Thyroid gland (tissue), 4 donors: Measurements from ENCODE around the gene APC2. TPM values are rescaled to one million over a fixed set of nuclear protein-coding genes. Genes with fewer than 3 reads are reported as not detected.
A peak's percentile ranks its signal among the peaks of the same experiment; 100 is the strongest.

Source experiments
- DNase-seq, 2 donors: peaks; one replicate each; pipeline ENCODE4 v3.0.0-alpha.2; 2019
- H3K27ac ChIP-seq, 3 donors: fragments of 200-600 bp; sonication (generic); 1 replicate in 2 of 3; 2 replicates in 1 of 3; pipeline ENCODE4 v1.5.1; 2016 to 2019; ENCODE audit warnings: mild to moderate bottlenecking in 1 of 3, moderate library complexity in 1 of 3
- H3K27me3 ChIP-seq: fragments of 200-600 bp; sonication (generic); one replicate; pipeline ENCODE4 v1.5.1; 2019
- H3K36me3 ChIP-seq, 2 donors: fragments of 200-600 bp; sonication (generic); one replicate each; pipeline ENCODE4 v1.5.1; 2016 to 2019
- H3K4me1 ChIP-seq, 2 donors: fragments of 200-600 bp; sonication (generic); one replicate each; pipeline ENCODE4 v1.5.1; 2017 to 2019
- H3K4me3 ChIP-seq, 3 donors: fragments of 200-600 bp; sonication (generic); replicated peaks in 1 of 3; 1 replicate in 2 of 3; 2 replicates in 1 of 3; pipeline ENCODE4 v1.5.1; 2016; ENCODE audit warnings: mild to moderate bottlenecking in 1 of 3
- H3K9me3 ChIP-seq: fragments of 200-600 bp; sonication (generic); one replicate; pipeline ENCODE4 v1.5.1; 2017
- POLR2A ChIP-seq, 2 donors: fragments of 450-650 bp; IDR thresholded peaks; one replicate each; pipeline ENCODE4 v1.6.1; 2017; ENCODE audit warnings: antibody characterized with exemption in 2 of 2, mild to moderate bottlenecking in 2 of 2, moderate library complexity in 1 of 2
- WGBS, 2 donors: methylation state at CpG; one replicate each; pipeline ENCODE4 v1.1.5; 2017; 5-methylcytosine and 5-hydroxymethylcytosine counted together
- intact Hi-C: fragments of 100-400 bp; cut with DNase I; formaldehyde crosslinking; loops from one replicate; pipeline ENCODE4 v1.15.1; 2023
- total RNA-seq, 4 donors: library from RNA; depleted of rRNA; stranded (reverse); fragments of >200 nt; gene quantifications; one replicate each; pipeline ENCODE4 v1.2.3, GENCODE V29; 2016
- TF ChIP-seq, protein P1 (sequence below), 6 experiments: fragments of 200-600 bp in 3 of 6; fragments of 450-650 bp in 3 of 6; sonication (generic) in 3 of 6; IDR thresholded peaks; one replicate each; pipeline ENCODE4 v1.5.1; 2016 to 2019; ENCODE audit warnings: antibody characterized with exemption in 6 of 6, mild to moderate bottlenecking in 2 of 6, inconsistent platforms in 1 of 6, moderate library complexity in 1 of 6

The APC2 gene
- total RNA-seq, 4 donors from 2014 or later: under 0.01 to 0.20 (median 0.08) TPM; not detected in 1

DNA sequence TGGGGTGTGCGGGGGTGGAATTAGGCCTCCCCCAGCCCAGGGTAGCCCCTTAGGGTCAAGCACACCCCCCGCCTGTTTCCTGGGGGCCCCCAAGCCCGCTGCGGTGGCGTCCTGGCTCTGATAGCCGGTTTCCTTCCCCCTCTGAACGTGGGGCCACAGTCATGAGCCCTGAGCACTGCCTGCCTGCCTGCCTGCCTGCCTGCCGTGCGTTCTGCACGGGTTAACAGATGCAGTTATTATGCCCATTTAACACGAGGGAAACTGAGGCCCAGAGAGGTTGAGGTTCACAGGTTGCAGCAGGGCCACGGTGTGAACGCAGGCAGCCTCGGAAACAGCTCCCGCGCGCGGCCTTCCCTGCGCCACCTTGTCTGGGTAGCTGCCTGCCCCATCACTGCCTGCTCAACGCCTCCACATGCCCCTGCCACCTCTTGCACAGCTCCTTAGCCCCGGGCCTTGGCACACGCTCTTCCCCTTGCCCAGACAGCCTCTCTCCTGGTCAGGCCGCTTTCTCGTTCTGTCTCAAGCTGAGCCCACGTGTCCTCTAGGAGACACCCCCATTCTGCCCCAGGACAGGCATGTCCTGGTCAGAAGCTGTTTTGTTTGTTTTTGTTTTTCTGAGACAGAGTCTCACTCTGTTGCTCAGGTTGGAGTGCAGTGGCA lies 47.4 kb upstream of the APC2 start:
- Histone ChIP-seq H3K4me3 (no peak overlapping the region), H3K27ac (no peak overlapping the region), H3K36me3 (no peaks in the 10 kb centered on the region), H3K27me3 (no peaks in the 10 kb centered on the region), H3K9me3 (no peaks in the 10 kb centered on the region), H3K4me1 (peaks cover 10 to 17% of the 10 kb centered on the region in 2 donors)
- TF ChIP-seq POLR2A (IDR thresholded peaks at IDR 0.05): no peak
- TF ChIP-seq, protein P1, sequence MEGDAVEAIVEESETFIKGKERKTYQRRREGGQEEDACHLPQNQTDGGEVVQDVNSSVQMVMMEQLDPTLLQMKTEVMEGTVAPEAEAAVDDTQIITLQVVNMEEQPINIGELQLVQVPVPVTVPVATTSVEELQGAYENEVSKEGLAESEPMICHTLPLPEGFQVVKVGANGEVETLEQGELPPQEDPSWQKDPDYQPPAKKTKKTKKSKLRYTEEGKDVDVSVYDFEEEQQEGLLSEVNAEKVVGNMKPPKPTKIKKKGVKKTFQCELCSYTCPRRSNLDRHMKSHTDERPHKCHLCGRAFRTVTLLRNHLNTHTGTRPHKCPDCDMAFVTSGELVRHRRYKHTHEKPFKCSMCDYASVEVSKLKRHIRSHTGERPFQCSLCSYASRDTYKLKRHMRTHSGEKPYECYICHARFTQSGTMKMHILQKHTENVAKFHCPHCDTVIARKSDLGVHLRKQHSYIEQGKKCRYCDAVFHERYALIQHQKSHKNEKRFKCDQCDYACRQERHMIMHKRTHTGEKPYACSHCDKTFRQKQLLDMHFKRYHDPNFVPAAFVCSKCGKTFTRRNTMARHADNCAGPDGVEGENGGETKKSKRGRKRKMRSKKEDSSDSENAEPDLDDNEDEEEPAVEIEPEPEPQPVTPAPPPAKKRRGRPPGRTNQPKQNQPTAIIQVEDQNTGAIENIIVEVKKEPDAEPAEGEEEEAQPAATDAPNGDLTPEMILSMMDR (IDR thresholded peaks at IDR 0.05): no peak
- 65 to 83% methylated on average over 17 to 24 of the region's 25 CpGs for WGBS, 2 donors
- no peak for DNase-seq
- intact Hi-C loops: no loop called here

DNA sequence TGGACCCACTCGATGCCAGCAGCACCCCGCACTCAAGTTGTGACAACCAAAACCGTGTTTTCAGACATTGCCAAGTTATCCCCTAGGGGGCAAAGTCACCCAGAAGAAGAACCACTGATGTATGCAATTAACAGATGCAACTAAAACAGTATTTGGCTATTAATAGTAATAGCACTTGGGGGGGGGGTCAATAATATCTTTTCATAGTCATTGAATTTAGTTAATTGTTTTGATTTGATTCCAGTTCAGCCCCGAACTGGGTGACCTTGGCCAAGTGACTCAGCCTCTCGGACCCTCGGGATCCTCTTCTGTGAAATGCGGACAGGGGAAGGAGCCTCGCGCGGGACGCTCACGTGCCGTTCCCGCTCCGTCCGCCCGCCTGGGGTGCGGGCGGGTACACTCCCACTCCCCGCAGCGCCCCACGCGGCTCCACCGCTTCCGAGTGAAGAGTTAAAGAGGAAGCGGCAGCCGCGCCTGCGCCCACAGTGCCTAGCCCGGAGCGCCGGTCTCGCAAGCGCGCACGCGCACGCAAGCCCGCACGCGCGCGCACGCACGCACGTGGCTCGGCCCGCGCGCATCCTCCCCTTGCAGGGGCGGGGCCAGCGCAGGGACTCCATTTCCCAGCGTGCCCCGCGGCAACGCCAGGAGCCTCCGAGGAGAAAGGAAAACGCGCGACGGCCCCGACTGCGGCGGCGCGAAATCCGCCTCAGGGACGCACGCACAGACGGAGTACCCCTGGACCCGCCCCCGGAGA lies 43.0 kb upstream of the APC2 start:
- H3K4me3 ChIP-seq: peak overlapping the region in 1 of 3 donors; percentile 32
- H3K36me3 ChIP-seq: no peaks in the 10 kb centered on the region
- H3K4me1 ChIP-seq: peaks cover 29 to 37% of the 10 kb centered on the region in 2 donors
- intact Hi-C loops: loop anchor here (5.0 kb wide), 1 partner anchor 130 kb away; the partner anchor contains the start of gene FAM174C
- H3K27me3 ChIP-seq: no peaks in the 10 kb centered on the region
- 1 to 2% methylated on average over 26 of the region's 72 CpGs for WGBS, 2 donors
- no peak for TF ChIP-seq POLR2A (IDR thresholded peaks at IDR 0.05)
- TF ChIP-seq, protein P1 (IDR thresholded peaks at IDR 0.05): peak in 4 of 6 experiments; percentile 22 to 58 (median 44)
- H3K27ac ChIP-seq: peak overlapping the region; percentile 62 to 87 (median 70)
- peak; percentile 99 to 100 for DNase-seq
- H3K9me3 ChIP-seq: no peaks in the 10 kb centered on the region

DNA sequence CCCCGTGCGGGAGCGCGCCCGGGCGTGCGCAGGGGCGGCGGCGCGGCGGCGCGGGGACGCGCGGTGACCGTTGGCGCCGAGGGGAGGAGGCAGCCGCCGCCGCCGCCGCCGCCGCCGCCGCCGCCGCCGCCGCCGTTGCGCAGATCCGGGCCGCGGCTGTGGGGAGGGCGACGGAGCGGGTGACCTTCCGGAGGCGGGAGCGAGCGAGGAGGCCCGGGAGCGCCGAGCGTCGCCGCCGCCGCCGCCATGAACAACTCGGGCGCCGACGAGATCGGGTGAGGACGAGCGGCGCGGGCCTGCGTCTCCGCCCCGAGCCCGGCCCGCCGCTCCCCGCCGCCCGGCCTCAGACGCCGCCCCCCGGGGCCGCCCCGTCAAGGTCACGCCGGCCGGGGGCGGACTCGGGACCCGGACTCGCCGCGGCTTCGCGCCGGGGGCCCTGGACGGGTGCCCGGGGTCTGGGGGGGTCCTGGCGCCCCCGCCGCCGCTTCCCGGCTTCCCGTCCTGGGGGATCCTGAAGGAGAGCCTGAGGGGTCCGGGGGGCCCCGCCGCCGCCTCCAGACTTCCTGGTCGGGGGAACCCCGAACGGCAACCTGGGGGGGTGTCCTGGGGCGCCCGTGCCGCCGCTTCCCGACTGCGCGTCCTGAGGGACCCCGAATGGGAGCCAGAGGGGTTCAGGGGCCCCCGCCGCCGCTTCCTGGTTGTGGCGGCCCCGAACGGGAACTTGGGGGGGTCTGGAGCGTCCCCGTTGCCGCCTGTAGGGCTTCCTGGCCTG lies 42.2 kb upstream of the APC2 start, which contains the start of gene DAZAP1:
Gene DAZAP1 (plus strand): TSS at position 59 of the 772 bp plus-strand sequence. CDS start 188 bp downstream, at position 247.
- intact Hi-C loops: loop anchor here (5.0 kb wide), 1 partner anchor 130 kb away; the partner anchor contains the start of gene FAM174C
- TF ChIP-seq POLR2A (IDR thresholded peaks at IDR 0.05): peak in 1 of 2 donors; percentile 73
- TF ChIP-seq, protein P1 (IDR thresholded peaks at IDR 0.05): no peak
- no peak for DNase-seq

DNA sequence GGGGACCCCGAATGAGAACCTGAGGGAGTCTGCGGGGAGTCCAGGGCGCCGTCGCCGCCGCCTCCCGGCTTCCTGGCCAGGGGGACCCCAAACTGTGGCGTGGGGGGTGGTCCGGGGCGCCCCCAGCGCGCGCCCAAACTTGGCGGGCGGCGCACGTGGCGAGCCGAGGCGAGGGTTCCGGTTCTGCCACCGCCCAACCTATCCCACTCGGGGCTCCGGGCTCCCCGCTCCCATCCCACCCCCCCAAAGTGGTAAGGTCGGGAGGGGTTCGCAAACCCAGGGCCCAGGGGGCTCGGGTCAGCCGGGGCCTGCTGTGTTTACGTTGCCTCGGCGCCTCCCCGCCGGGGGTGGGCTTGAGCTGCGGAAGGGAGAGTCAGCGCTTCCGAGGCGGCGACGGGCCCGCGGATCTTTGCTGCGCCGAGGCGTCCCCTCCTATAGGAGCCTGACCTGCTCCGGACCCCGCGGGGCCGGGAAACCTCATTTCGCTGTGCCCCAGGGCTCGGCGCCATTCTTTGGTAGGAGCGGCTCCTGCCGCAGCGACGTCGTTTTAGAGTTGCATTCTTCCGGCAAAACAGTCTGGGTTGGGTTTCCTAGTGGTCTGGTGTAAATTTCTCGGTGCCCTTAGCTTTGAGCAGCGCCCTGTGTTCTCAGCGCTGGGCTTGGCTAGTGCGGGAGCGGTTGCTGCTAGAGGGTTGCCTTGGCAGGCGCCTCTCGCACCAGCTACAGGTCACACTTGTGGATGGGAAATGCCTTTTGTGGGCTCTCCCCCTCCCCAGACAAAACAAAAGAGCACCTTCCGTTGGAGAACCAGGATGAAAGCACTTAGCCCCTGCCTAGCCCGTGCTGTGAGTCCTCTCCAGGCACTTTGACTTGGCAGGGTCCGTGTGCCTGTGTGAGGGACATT lies 41.4 kb upstream of the APC2 start:
- H3K27me3 ChIP-seq: no peaks in the 10 kb centered on the region
- DNase-seq: peak; percentile 64 to 66
- H3K9me3 ChIP-seq: no peaks in the 10 kb centered on the region
- peaks cover 29 to 44% of the 10 kb centered on the region in 2 donors for H3K4me1 ChIP-seq
- TF ChIP-seq, protein P1 (IDR thresholded peaks at IDR 0.05): no peak
- peak in 1 of 2 donors; percentile 34 for TF ChIP-seq POLR2A (IDR thresholded peaks at IDR 0.05)
- no peaks in the 10 kb centered on the region for H3K36me3 ChIP-seq
- H3K4me3 ChIP-seq: peak overlapping the region; percentile 73 to 99 (median 97)
- intact Hi-C loops: loop anchor here (5.0 kb wide), 1 partner anchor 131 kb away; the partner anchor contains the start of gene FAM174C
- peak overlapping the region; percentile 91 to 94 (median 93) for H3K27ac ChIP-seq
- 2% methylated on average over 9 of the region's 69 CpGs; no CpG with 5 or more reads in 1 of the 2 donors for WGBS, 2 donors

More for the DNA sequence above, 42.2 kb upstream of the APC2 start, which contains the start of gene DAZAP1:
- Histone ChIP-seq H3K4me1 (peaks cover 29 to 44% of the 10 kb centered on the region in 2 donors), H3K9me3 (no peaks in the 10 kb centered on the region), H3K4me3 (peak within 1 kb of the TSS; percentile 73 to 99 (median 97)), H3K27ac (peak within 1 kb of the TSS; percentile 91 to 94 (median 93)), H3K27me3 (no peaks in the 10 kb centered on the region), H3K36me3 (no peaks in the 10 kb centered on the region)
- 0% methylated on average over 10 of the region's 121 CpGs; no CpG with 5 or more reads in 1 of the 2 donors for WGBS, 2 donors
